GM21423 (cell line): ENCODE results near the gene PCDHA1.

ENCODE experiments used
- ATAC-seq: cut with Tn5 transposase; IDR thresholded peaks from one replicate; pipeline ENCODE4 v1.9.1; 2021; ENCODE audit warnings: mild to moderate bottlenecking, moderate library complexity; ENCODE audit not compliant: unreplicated experiment

Gene PCDHA1

GRCh38 chr5:140916325-140916724, 130.4 kb downstream of the PCDHA1 start:
- ATAC-seq, result no peak

DNA sequence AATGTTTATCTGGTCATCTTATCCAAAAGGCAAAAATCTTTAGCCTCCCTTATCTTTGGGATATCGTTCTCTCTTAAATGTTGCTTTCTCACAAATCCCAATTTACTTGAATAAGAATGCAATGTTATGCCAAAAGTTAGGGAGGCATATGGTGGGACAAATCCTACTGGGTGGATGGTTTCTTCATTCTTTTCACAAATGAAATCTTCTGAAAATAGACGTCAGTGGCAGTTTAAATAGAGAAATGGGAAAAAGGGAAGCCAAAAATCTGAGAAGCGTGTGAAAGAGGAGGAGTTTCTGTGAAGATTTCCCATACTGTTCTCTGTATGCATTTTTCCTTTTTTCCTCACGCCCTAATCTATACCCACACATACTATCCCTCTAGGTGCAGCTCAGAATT, 137.7 kb downstream of the PCDHA1 start:
- ATAC-seq, result no peak

GRCh38 chr5:140925806-140926442, 140.0 kb downstream of the PCDHA1 start, which contains the start of gene PCDHAC1:
Gene PCDHAC1 (plus strand): TSS chr5:140926299. CDS start chr5:140926893, 594 bp downstream.
- ATAC-seq, result no peak

DNA sequence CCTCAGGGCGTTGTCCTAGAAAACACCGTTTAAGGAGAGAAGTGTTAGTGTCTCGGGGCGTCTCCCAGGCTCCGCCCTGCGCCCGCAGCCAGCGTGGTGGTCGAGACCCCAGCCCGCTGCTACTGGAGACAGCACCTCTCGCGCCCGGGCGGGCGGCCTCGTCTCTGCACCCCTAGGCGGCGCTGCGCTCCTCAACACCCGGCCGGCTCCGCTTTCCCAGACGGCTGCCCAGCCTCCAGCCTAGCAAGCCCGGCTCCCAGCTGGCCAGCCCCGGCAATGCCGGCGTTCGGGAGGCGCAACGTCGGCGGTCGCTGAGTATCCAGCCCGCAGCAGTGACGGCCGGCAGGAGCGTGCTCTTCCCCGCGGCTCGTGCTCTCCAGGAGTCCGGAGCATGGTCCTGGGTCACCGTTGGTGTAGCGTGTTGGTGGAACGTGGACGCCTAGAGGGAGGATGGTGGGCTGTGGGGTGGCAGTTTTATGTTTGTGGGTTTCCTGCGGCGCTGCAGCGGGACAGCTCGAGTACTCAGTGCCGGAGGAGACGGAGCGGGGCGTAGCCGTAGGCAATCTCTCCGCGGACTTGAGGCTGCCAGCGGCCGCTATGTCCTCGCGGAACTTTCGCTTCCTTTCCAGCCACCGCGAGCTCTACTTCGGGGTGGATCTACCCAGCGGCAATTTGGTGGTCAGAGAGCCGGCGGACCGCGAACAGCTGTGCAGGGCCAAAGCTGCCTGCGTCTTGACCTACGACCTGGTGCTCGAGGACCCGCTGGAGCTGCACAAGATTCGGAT, 140.7 kb downstream of the PCDHA1 start:
- ATAC-seq, result no peak

GRCh38 chr5:140927228-140927573, 141.3 kb downstream of the PCDHA1 start:
- ATAC-seq, result no peak

DNA sequence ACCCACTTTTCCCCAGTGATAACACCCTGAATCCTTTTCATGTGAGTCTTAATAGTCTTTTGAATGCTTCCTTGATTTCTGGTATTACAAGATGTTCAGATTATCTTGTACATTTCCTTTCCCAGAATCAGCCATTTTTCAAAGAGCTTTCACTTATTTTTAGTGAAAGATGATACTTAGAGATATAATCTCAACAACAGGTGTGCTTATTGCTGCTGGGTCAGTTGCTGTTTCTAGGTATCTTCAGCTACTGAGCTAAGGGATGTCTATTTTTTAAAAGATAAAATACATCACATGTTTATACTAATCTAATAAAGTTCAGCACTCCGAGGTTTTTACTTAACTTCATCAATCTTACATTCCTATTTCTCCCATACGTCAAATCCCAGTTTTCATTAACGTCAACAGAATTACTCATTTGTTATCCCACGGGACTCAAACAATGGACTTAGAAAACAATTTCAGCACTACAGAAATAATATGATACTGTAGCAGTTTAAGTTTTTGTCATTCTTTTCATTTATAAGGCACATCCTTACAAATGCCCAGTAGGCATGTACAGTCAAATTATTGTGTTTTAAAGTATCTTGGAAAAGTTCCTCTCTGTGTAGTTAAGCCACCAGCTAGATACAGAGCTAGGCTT, 149.1 kb downstream of the PCDHA1 start:
- ATAC-seq, result no peak

DNA sequence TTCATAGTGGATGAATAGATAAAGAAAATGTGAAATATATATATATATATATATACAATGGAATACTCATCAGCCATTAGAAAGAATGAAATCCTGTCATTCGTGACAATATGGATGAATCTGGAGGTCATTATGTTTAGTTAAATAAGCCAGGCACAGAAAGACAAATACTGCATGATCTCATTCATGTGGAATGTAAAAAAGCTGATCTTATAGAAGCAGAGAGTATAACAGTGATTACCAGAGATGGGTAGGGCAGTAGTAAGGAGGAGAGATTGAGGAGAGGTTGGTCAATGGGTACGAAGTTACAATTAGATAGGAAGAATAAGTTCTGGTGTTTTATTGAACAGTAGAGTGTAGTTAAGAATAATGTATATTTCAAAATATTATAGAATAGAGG, 160.6 kb downstream of the PCDHA1 start:
- no peak for ATAC-seq

DNA sequence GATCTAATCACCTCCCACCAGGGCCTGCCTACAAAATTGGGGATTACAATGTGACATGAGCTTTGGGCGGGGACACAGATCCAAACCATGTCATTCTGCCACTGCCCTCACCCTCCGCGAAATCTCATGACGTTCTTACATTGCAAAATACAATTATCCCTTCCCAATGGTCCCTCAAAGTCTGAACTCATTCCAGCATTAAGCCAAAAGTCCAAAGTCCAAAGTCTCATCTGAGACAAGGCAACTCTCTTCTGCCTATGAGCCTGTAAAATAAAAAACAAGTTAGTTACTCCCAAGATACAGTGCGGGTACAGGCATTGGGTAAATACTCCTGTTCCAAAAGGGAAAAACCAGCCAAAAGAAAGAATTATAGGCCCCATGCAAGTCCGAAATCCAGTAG, 165.7 kb downstream of the PCDHA1 start:
- no peak for ATAC-seq

DNA sequence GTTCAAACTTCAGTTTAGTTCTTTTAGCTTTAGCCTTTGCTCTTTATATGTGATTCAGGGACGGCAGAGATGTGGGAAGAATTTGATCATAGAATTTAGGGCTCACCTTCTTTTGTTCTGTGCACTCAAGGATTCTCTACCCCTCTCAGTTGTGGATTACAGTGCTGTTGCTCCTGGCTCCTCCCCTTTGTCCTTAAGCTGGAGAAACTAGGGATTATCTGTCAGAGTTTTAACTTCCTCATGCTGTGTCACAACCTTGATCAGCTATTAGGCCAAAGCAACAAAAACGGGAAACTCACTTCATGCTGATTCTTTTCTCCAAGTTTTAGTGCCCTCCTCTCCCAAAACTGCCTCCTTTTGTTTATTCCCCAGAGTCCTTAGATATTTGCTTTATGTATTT, 167.3 kb downstream of the PCDHA1 start:
- ATAC-seq, result no peak

- no peak for ATAC-seq
Observed at GRCh38 chr5:140962190-140962589, 176.2 kb downstream of the PCDHA1 start.

DNA sequence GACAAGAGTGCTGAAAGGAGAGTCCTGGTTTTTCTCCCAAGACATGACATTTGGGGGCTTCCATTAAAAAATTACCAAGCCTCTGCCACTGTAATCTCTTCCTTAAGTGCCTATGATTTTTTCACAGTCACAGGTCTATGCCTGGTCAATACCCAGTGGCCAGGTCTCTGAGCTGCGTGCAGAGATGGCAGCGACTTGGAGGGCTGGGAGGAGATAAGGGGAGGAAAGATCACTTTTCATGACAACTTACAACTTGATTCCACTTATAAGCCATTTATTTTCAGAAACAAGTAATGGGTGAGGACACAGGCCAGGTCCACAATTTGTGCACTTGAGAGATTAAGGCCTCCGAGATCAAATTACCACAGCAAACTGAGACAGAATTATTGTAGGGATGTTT, 178.4 kb downstream of the PCDHA1 start:
- ATAC-seq, result no peak

DNA sequence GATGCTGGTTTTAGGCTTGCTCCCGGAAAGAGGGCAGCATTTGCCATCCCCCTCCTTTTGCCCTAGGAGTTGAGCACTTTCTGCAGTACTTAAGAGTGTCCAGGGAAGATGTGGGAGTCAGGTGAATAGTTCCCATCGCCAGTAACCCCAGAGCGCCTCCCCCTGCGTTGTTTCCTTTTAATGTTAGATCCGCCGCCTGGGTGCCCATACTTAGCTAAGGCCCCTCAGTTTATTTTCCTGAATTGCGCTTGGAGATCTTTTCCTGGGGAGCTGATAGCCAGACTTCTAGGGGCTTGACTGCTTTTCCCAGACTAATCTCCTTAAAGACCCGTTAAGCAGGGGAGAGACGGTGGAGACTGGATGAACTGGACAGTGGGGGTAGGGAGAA, 180.0 kb downstream of the PCDHA1 start:
- ATAC-seq, result no peak

DNA sequence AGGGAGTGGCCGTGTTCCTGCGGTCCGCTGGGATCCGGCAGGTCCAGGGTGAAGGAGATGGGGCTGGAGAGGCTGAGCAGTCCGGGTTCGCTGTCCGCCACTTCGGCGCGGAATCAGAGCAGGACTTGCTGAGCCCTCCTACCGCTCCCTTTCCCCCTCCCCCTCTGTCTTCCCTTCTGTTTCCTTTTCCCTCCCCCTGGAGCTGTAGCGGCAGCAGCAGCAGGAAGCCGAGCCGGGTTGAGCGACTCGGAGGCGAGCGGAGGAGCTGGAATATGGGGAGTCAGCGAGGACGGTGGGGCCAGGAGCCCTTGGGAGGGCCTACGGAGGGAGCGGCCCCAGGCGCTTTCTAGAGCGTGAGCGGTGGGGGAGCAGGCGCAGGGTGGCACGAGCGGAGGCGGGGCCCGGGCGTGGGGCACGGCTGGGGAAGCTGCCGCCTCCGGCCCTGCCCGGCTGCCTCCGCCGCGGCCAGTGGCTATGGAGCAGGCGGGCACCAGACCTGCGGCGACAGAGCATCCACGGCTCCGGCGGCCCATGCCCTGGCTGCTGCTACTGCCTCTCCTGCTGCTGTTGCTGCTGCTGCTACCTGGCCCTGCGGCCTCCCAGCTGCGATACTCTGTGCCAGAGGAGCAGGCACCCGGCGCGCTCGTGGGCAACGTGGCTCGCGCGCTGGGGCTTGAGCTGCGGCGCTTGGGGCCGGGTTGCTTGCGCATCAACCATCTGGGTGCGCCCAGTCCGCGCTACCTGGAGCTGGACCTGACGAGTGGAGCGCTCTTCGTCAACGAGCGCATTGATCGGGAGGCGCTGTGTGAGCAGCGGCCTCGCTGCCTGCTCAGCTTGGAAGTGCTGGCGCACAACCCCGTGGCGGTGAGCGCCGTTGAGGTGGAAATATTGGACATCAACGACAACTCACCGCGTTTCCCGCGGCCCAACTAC, 180.6 kb downstream of the PCDHA1 start, which contains the start of gene PCDHAC2:
TSS of gene PCDHAC2 (plus strand) at position 184 of the 933 bp plus-strand sequence. CDS start at position 475, 291 bp downstream.
- ATAC-seq, result no peak

GRCh38 chr5:140967226-140967893, 181.4 kb downstream of the PCDHA1 start:
- no peak for ATAC-seq

GRCh38 chr5:140969880-140970279, 183.9 kb downstream of the PCDHA1 start:
- ATAC-seq, result no peak

DNA sequence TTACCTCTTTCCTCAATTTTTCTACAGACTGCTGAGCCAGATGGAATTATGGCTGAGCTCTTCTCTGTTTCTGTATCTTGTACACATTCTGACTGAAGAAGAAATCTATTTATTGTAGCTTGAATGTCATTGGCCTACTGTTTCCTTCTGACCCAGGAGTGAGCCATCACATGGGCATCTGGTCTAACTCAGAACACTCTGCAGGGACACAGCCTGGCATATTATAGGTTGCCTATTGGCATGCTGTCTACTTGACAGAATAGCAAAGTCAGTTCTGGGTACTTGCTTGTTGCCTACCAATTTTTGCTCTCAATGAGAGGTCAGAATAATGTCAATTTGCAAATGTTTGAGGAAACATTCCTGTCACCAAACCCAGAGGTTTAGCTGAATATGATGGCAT, 187.6 kb downstream of the PCDHA1 start:
- ATAC-seq, result no peak

GRCh38 chr5:140977003-140977402, 191.1 kb downstream of the PCDHA1 start:
- ATAC-seq, result no peak

DNA sequence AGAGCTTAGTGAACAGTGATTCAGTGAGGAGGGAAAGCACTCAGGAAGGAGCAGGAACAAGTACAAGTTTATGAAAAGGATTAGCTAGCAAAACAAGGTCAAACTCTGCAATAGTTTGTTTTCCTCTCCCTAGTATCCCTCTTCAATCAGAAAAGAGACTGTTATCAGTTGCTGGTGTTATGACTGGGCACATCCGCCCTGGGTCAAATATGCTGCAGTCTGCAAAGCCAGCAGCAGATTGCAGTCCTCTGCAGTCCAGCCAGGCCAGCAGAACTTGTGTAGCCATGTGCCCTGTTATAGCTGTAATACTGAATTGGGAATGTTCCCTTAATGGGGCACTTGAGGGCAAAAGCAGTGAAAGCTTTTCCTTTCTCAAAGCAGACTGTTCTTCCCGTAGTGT, 192.3 kb downstream of the PCDHA1 start:
- no peak for ATAC-seq

DNA sequence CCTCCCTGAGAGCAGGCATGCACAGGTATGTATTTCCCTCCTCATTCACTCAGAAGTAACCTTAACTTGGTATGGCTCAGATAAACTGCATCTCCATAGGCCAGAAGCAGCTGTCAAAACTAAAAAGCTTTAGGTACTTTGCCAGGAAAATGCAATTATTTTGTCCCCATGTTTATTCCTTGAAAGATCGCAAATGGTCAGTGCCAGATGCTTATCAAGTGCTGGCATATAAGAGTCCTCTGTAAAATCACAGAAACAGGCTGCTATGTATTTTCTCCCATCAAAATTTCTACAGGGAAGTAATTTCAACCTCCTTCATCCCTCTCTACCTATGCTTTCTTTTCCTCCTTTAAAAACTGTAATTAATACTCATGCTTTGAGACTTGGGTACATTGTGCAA, 193.0 kb downstream of the PCDHA1 start:
- no peak for ATAC-seq

DNA sequence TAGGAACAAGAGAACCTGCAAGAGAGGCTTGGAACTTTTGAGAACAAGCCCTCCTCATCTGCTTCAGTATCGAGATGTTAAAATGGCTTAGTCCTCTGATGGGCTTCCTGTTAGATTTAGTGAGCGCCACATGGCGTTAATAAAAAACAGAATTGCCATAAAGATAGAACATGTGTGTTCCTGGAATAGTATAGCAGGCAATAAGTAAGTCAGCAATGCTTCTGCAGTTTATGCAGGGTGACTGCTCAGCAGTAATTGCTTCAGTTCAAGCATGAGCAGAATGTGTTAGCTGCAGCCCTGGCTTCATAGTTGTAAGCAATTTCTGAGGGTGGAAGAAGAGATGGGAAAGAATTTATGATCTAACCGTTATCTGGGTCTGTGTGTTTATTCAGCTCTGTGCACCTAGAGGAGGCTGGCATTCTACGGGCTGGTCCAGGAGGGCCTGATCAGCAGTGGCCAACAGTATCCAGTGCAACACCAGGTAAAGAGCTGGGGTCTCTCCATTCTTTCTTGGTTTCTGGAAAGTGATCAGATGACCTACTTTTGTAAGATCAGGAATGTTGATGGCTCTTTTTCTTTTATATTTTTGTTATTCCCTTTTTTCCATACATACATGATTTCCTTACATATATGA, 196.3 kb downstream of the PCDHA1 start:
- no peak for ATAC-seq
